CD4-positive, alpha-beta T cell treated with Interleukin-6 for 4 hours (primary cell): ENCODE data around the gene PSME3IP1.
A peak's percentile ranks its signal among the peaks of the same experiment; 100 is the strongest.

Source experiments
- DNase-seq: peaks from one replicate; pipeline ENCODE4 v3.0.0-alpha.2; 2020; ENCODE audit warnings: mixed read lengths

PSME3IP1 gene

DNA sequence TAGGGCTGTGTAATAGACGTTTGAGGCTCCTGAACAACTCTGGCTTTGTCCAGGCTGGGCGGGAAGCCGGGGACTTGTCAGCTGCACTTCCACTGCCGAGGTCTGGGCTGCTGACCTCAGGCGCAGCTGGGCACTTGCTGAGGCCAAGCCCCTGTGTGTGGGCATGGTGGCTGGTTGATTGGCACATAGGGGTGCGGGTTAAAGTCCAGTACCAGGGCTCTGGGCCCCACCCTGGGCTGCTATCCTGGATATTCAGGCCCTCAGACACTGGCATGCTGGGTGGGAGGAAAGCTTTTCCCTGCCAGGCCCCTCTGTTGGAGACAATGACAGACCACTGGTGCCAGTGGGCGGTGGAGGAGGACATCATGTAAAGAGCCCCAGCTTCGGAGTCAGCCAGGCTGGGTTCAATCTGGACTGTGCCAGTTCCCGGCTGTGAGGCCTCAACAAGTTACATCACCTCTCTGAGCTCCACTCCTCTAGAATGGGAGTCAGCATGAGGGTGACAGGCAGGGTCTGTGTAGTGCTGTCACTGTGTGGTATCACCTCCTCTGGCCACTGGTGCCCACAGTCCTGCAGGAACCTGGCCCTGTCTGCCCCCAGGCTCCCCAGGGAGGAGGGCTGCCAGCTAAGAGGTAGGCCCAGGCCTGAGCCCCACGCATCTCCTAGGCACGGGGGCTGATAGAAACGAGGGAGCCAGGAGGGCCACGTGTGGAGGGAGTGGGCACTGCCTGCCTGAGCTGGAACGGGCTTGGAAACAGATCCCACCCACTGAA, 42.5 kb downstream of the PSME3IP1 start:
- DNase-seq: no peak

DNA sequence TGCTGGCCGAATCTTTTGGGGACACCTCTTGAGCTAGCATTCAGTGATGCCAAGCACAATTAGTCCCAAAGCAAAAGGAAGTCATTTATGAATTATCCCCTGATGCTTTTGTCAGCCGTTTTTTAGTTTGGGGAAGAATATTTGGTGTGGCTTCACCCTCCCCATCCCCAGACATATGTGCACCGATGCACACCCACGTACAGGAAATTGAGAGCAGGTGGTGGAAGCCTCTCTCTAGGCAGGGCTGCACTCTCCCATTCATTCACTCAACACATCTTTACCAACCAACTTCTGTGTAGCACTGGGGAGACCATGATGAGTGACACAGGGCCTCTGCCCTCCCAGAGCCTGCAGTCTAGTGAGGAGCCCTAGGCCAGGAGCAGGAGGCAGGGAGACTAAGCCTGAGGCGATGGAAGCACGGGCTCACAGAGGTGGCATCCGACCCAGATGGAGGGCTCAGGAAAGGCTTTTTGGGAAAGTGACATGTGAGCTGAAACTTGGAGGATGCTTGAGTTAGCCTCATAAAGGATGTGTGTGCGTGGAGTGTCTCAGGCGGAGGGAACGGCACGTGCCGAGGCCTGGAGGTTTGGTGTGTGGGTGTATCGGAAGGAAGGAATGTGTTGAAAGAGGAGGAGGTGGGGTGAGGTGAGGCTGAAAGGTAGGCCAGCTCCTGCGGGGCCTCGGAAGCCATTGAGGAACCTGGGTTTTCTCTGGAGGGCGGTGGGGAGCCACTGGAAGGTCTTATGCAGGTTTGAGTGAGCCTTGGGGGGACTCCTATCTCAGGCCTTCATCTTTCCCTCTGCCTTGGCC, 43.8 kb downstream of the PSME3IP1 start:
- DNase-seq: peak; percentile 53

DNA sequence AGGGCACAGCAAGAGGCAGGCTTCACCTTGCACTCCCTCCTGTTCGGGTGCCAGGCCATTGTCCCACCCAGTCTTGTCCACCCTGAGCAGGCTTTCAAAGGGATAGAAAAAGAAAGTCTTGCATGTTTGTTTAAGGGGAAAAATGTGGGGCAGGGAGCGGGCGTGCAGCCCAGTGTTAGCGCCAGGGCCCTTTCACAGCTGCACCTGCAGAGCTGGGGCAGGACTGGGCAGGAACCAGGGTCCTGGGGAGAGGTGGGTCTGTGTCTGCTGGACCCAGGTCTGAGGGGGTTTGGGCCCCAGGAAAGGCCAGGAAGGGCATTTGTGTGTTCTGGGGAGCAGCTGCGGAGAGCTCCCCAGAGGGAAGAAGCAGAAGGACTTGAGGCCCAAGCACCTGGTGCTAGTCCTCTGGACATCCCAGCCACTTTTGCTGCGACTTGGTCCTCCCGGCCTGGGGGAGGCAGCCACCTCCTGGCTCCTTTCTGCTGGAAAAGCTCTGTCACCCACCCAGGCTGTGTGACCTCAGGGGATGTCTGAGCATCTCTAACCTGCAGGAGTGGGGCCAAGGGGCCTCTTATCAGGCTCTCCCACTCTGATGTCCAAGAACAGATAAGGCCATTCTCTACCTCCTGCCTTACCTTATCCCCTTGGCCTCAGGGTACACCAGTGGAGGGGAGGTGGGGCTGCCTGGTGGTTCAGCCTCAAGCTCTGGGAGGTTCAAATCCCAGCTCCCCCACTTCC, 44.7 kb downstream of the PSME3IP1 start:
- no peak for DNase-seq

DNA sequence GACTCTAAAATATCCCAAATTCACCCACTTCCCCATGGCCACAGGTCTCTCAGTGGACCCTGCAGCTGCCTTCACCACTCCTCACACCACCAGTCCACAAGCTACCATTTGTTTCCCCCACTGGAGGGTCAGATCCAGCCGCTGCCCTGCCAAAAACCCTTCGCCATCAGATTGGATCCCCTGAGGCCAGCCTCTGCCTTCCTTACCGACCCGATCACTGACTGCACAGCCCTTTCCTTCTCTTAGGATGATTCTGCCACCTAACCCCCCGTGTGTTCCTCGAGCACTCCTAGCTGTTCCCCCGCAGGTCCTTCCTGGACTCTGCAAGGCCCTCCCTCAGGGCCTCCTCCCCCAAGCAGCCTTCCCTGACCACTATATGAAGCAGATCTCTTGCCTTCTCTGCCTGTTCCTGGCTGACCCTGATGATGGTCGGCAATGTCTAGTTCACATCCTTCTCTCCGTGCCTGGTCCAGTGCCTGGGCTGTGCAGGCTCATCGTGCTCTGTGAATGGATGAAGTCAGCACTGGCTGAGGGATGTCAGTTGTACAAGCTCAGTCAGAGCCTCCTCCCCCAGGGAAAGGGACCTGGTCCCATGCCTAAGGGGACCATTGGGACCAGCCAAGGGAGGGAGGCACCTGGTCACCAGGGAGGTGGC, 47.4 kb downstream of the PSME3IP1 start:
- no peak for DNase-seq

DNA sequence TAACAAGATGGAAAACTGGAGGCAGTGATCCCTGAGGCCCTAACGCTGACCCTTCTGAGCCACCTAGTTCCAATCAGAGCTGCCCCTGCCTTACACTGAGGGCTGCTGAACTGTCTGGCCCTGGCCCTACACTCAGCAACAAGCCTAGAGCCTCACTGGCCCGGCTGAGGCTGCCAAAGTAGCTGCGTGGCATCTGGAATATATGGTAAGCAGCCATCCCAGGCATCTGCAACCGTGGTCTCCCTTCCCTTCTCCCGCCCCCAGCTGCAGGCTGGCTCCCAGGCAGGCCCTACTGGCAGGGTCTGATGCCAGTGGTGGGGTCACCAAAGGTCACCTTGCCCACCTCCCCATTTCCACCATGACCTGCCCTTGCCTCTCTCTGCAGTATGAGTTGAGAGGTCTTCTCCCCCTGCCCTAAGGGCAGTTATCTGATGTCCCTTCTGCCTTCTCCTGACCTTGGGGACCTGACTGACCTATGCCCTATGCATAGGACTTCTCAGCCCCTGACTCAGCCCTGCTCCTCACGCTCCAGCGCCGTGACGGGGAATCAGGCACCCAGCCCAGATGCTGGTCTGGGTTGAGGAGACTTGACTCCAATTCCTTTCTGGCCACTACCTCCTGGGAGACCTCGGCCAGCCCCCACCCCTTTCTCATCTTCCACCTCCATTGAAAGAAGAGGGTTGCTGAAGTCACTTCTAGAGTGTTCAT, 48.1 kb downstream of the PSME3IP1 start:
- no peak for DNase-seq

DNA sequence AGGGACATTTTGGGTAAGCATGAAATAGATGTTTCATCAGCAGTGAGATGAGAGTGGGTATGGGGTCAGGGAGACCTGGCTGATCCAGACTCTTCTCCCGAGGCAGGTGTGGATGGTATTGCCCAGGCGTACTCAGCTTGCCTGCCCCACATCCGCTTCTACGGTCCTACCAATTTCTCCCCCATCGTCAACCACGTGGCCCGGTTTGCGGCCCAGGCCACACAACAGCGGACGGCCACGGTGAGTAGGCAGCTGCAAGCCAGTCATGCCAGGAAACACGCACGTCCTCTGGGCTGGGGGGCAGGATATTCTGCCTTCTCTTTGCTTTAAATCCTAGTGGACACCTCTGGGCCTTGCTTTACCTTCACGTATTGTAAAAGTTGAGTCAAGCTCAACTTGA, 48.8 kb downstream of the PSME3IP1 start:
- DNase-seq: no peak

DNA sequence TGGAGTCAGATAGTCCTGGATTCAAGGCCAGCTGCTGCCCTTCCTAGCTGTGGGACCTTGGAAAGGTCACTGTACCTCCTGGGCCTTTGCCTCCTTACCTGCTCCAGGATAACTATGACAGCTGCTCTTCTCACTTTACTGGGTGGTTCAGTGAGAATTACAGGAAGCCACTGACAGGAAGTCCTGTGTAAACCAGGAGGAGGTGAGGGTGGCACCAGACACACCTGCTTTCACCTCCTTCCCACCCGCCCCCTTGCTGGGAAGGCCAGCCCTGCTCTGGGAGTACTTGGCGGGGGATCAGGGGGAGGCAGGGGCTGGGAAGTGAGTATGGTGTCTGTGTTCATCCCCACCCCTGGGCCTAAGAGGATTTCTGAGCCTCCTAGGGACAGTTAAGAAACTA, 50.9 kb downstream of the PSME3IP1 start:
- DNase-seq: peak; percentile 66

DNA sequence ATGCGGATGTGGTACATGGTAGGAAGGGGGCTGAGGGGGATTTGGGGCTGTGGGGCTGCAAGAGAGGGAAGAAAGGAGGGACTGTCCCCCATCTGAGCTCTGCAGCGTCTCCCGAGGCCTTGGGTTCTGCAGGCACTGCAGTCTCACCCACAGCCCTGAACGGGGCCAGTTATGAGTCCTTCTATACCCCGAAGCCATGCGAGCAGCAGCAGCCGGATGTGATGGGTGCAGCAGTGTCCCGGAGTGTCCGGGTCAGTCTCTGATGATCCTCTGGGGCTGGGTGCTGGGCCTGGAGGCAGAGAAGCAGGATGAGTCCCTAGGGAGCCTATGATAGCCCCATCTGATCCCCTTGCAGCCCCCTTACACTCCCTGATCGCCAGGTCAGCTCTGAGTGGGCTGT, 52.0 kb downstream of the PSME3IP1 start:
- DNase-seq: no peak

DNA sequence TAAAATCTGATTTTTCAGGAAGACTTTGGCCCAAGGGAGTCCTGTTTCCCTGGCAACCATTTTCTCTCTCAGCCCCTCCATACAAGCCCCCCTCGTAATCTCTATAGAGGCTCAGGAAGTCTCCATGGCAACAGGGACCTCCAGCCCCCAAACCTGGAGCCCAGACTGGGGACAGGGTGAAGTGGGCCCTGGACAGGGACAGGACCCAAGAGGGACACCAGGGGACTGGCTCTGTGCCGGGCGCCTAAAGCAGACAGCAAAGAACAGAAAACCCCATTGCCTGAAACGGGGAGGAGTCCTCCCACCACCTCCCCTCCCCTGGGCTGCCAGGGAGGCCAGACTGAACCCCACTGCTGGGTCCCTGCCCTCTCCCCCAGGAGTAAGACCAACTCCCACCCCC, 52.8 kb downstream of the PSME3IP1 start:
- no peak for DNase-seq

DNA sequence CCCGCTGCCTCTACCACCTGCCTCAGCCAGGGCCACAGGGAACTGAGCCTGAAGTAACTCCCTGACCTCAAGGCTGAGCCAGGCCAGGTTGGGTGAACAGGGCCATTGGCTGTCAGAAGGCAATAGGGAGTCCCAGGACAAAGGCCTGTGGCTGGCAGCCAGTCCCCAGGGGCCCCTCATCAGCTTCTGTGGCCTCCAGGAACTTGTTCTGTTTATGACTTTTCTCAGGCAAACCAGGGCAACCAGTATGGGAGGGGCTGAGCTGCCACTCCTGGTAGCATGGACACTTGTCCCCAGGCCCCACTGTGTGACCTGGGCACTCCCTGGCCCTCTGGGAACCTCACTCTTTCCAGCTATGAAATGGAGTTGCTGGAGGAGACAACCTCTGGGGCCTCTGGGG, 53.4 kb downstream of the PSME3IP1 start:
- no peak for DNase-seq

DNA sequence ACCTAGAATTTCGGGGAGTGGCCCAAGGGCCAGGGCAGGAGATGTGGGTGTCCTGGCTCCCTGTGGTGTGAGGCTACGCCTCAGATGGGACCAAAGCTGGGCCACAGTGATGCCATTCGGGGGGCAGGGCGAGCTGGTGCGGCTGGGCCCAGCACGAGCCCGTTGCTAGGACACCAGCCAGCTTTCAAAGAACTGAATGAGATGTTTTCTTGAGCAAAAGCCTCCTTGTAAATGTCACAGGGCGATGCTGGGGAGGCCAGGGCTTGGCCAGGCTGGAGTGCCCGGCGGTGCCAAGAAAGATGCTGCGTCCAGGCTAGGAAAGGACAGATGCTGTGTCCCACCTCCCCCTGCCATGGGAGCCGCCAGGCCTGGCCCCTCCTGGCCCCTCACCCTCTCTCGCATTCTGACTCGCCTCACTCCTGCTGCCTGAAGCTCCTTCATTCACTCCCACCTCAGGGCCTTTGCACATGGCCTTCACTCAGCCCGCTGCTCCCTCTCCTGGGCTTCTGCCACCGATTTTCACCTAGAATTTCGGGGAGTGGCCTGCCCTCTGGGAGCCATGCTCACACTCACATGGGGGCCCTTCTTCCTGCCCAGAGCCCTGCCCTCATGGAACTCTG, 54.4 kb downstream of the PSME3IP1 start:
- DNase-seq: no peak

DNA sequence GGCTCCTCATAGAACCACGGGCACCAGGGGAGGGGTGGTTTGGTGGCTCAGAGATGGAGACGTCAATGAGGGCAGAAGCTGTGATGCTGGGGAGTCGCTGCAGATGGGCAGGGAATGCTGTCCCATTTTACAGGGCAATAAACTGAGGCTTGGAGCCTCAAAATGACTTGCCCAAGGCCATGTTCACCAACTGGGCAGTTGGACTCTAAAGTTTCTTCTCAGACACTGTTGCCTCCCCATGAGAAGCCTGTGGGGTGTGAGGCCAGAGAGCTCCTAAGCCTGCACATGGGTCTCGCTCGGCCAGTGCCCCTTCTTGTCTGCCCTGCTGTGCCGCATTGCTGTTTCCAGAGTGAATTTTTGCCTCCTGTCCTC, 54.9 kb downstream of the PSME3IP1 start:
- DNase-seq: no peak

DNA sequence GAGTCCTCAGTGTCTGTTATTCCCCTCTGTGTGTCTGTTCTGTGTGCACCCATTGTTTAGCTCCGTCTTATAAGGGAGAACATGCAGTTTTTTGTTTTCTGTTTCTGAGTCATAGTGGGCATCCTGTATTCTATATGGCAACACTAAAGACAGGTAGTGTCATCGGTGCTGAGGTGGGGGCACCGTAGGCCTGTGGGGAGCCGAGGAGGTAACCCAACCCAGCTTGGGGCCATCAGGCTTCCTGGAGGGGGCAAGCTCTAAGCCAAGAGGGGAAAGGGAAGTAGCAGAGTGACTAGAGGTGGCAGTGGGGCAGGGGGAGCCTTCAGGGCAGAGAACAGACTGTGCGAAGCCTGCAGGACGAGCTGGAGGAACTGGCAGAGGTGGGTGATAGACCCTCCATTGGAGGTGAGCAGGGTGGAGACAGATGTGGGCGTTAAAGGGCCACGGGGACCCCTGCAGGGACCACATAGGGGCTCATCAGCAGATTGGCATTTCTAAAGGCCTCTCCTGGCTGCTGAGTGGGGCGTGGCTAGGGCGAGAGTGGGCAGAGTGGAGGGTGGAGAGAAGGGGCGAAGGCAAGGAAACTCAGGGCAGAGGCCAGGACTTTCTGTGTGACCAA, 57.0 kb downstream of the PSME3IP1 start:
- peak; percentile 78 for DNase-seq

DNA sequence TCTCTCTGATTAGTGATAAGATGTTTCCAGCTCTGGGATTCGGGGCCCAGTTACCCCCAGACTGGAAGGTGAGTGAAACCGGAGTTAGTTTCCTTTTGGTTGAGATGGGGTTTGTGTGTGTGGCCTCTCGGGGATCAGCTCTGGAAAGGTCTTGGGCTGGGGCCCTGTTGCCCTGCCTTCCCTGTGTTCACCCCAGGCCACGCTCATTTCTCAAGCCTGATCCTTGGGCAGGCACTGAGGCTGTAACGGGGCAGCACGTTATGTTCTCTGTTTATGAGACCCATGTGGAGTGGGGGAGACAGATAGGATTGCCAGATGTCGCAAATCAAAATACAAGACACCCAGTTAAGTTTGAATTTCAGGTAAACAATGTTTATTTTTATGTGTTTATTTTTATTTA, 58.0 kb downstream of the PSME3IP1 start:
- DNase-seq: no peak

DNA sequence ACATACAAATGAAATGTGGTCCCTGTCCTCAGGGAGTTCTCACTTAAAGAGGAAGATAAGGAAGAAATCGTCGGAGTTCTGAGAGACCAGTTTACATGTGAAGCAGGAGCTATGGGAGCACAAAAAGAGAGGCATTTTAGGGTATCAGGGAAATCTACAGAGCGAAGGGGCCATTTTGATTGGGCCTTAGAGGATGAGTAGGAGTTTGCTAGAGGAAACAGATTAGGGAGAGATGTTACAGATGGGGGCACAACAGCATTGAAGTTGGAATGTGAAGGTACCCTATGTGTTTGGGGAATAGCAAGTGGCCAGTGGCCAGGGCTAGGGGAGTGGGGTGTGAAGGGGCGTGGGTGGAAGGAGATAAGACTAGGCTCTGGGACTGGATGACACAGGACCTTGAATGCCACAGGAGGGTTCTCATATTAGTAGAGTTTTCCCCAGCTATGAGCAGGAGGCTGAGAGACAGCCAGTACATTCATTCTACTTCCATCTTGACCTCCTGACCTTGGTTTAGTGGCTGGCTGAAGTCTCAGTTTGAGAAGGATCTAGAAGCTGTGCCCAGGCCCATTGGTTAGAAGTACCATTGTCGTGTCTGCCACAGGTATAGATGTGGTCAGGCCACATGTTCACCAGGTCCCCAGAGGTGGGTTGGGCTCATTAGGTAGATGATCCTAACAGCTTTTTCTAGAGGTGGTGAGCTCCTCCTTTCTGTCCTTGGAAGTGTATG, 58.6 kb downstream of the PSME3IP1 start:
- DNase-seq: no peak

DNA sequence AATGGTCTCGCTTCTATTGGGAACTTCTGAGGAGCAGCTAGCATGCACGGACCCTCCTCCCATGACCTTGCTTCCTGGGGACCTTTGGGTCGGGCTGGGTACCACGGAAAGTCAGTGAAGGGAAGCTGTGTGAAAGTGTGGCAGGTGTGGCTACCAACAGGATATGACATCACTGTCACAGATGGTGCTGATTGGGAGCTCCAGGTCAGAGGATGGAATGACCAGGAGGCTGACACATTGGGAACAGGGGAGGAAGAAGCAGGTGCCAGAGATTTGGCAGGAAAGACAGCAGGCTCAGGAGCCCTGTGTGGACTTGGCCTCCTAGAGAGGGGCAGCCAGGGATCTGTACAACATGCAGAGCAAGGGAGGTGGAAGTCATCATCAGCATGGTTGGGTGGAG, 59.4 kb downstream of the PSME3IP1 start:
- no peak for DNase-seq

DNA sequence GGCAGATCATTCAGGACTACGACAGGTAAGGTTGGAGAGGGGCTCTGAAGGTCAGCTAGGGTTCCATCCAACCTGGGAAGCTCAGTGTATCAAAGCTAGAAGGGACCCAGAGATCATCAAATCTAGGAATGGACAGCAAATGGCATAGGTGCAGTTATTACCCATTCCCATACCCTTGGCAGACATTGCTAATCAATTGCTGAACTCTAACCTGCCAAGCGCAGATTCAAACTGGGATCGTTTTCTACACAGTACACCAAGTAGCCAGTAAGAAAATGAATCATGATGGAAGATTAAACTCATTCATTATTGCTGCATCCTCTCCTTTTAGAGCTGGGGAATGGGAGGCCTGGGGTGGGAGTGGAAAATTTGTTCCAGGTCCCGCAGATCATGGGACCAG, 59.9 kb downstream of the PSME3IP1 start:
- DNase-seq: no peak

DNA sequence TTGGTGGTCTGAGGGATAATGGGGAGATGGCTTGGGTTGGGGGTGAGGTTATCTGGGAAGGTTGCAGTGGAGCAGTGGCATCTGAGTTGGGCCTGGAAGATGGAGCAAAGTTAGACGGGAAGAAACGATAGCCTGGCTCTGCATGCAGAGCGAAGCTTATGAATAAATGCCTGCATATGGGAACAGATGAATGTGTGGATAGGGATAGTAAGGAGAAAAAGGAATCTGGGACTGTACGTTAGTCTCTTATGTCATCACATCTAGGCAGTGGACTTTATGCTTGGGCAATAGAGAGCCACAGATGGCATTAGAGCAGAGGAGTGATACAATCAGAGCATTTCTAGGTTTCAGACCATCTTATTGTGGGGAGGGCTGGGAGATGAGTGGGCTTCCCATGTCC, 60.5 kb downstream of the PSME3IP1 start:
- DNase-seq: no peak

DNA sequence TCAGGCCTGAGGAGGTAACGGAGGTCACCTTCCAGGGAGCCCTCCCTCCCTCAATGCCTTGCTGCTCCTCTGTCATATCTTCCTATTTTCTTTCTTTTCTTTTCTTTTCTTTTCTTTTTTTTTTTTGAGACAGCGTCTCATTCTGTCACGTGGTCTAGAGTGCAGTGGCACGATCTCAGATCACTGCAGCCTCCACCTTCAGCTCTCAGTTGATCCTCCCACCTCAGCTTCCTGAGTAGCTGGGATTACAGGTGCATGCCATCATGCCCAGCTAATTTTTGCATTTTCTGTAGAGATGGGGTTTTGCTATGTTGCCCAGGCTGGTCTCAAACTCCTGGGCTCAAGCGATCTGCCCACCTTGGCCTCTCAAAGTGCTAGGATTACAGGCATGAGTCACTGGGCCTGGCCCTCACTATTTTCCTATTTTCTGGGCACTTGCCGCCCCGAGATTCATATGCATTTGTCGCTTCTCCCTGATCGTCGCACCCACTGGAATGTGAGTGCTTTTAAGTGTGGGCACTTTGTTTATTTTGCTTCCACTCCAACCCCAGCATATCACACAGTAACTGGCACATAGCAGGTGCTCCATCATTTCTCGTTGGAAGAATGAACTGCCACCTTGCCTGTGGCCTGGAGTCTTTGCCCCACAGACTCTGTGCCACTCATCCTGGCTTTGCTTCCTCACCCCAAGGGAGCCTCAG, 61.7 kb downstream of the PSME3IP1 start:
- DNase-seq: peak; percentile 48
